Heart left ventricle (tissue), 13 donors: ENCODE measurements around the gene NR1H2.

ENCODE experiments used
- CTCF ChIP-seq, 12 donors: fragments of 200-600 bp; sonication (generic) in 4 of 12; IDR thresholded peaks; one replicate each; pipeline versions ENCODE4 v1.5.0 to v1.8.0; 2018 to 2022; ENCODE audit warnings: antibody characterized with exemption in 12 of 12, mild to moderate bottlenecking in 5 of 12
- POLR2A ChIP-seq, 2 donors: fragments of 450-650 bp; IDR thresholded peaks; one replicate each; pipeline ENCODE4 v1.6.1; 2017; ENCODE audit warnings: antibody characterized with exemption in 2 of 2, mild to moderate bottlenecking in 2 of 2, moderate library complexity in 2 of 2
- donor health status: ischemic (EF 13 %, LVEDD 7.1; RV severe dilation, severe dysfunction).
- donor health status: DM: no; HTN: yes; CAD: no.
- donor health status: DM: no; HTN: no; CAD: no.
- donor health status: ischemic (EF 25% LVEDD 6.9; RV normal size, moderate dysfunction).
- donor health status: ischemic (EF 25% LVEDD 5.7; RV mildly dilated, moderate dysfunction).
- donor health status: ischemic (EF 35%, LVEDD 5.7; RV mildly dilated, moderate dysfunction).
- donor health status: nonischemic (EF 11% LVEDD 7.7; RV severe dilation, severe dysfunction).
- donor health status: DM: yes; HTN: yes; CAD: no.
- donor health status: PGD.
- donor health status: ischemic (EF 29% LVEDD 5.4; RV normal size, mild dysfunction).
- donor health status: nonischemic (EF 23%, LVEDD 6.1; RV moderate dilation, normal function).

- TF ChIP-seq CTCF (IDR thresholded peaks at IDR 0.05) (no peak), POLR2A (IDR thresholded peaks at IDR 0.05) (no peak)
Measured at GRCh38 chr19:50361290-50362029, 14.8 kb upstream of the NR1H2 start.
